ENCODE measurements around the gene ABT1.
A peak's percentile ranks its signal among the peaks of the same experiment; 100 is the strongest.

Gene ABT1

DNA sequence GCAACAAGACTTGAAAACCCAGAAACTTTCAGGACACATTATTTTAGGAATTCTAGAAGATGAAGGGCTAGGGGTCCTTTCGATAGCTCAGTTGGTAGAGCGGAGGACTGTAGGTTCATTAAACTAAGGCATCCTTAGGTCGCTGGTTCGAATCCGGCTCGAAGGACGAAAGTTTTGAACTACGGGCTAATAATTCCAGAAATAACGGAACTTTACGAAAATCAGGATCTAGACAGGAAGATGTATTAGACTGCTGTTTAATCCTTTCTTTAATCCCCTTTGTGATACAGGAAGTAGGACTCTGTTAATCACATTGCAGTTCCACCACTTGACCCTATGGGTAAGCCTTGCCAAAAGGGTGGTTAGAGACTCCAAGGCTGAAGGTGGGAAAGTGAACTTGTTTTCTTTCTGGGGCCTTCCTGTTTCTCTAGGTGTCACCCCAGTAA is 21.2 kb upstream of the ABT1 start:
- no peak for DNase-seq

DNA sequence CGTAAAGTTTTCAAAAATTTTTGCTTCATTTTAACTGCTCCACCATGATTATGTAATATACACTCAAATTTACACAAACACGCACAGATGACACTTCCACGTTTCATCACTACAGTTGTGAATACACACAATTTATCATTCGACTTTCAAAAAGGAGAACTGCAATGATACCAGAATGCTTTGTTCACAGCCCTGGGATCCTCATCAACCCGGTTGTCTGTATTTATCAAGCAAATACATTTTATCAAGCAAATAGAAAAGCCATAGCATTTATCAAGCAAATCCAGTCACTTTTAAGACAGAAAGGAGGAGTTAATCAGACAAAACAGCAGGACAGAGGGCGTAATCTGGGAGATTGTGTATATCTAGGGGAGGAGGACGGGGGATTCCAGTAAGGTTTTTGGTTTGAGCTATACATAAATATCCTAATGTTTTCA is 20.3 kb upstream of the ABT1 start:
- DNase-seq: no peak

DNA sequence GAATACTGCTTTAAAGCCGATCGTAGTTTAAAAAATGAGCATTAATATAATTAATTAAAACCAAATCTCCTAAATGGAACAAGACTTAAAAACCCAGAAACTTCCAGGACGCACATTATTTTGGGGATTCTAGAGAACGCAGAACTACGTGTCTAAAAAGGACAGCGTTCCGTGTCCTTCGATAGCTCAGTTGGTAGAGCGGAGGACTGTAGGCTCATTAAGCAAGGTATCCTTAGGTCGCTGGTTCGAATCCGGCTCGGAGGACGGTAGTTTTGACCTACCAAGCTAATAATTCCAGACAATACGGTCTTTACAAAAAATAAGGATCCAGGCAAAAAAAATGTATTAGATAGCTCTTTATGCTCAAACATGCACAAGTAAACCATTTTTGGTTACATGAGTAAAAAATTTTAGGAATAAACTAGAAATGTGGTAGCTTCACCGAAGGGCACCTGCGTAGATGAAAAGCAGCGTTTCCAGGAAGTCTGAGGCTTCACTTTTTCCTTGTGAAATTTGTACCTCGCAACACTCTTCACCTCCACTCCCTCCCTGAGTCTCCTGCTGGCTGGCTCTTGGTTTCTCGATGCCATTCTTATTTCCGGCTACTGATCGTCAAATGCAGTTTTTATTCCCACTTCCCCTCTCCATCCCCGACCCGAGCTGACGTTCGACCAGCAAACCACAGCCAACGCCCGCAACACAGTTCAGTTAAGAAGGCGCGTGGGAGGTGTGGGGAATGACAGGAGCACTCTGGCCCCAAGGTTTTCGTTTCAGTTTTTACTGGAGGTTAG is 19.6 kb upstream of the ABT1 start:
- peak; percentile 90 for DNase-seq

- DNase-seq: no peak
These were observed 19.1 kb upstream of the ABT1 start for GRCh38 chr6:26577720-26578072.

GRCh38 chr6:26578279-26578678 is 18.5 kb upstream of the ABT1 start:
- no peak for DNase-seq

GRCh38 chr6:26578741-26579140 is 18.0 kb upstream of the ABT1 start:
- no peak for DNase-seq

- DNase-seq: no peak
These were observed 15.4 kb upstream of the ABT1 start for GRCh38 chr6:26581164-26581915.

- DNase-seq: no peak
These were observed 7.8 kb upstream of the ABT1 start for GRCh38 chr6:26588965-26589364.

GRCh38 chr6:26592649-26593048 is 4.1 kb upstream of the ABT1 start:
- no peak for DNase-seq

DNA sequence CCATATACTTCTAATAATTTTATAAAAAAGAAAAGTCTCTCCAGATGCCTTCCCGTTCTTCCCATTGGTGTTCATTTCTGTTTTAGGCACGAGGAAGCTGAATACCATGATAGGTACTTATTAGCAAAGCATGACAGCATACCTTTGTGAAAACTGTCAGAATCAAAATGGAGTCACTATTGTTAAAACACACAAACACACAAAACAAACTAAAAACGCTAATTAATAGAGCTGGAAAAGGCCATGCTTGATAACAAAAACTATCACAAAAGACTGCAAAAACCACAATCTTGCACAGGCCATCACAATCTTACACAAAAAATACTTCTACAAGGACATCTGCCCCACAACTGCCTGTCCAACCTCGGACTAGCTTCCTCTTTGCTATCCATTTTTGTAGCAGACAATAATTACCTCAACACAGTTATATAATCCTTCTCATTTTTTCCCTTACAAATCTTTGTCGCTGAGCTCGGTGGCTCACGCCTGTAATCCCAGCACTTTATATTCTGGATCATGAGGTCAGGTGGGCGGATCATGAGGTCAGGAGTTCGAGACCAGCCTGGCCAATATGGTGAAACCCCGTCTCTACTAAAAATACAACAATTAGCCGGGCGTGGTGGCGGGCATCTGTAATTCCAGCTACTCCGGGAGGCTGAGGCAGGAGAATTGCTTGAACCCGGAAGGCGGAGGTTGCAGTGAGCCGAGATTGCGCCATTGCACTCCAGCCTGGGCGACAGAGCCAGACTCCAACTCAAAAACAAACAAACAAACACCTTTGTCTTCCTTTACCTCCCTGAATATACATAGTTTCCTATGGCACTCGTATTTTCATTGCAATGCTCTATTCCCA is 3.2 kb upstream of the ABT1 start:
- no peak for DNase-seq

DNA sequence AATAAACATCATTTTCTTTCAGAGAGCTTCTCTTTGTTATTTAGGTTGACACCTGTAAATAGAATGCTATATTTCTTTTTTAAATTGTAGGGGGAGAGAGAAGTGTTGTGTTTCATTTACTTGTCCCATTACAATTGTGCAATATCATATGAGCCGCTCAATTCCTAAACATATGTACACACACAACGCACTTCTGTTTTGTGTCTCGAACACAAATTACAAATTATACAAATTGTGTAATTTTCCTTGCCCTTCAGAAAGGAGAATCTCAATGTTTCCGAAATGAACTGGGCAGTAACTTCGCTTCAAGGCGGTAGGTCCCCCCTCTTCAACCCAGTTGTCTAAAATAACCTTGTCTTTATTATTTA is 2.6 kb upstream of the ABT1 start:
- DNase-seq: no peak

DNA sequence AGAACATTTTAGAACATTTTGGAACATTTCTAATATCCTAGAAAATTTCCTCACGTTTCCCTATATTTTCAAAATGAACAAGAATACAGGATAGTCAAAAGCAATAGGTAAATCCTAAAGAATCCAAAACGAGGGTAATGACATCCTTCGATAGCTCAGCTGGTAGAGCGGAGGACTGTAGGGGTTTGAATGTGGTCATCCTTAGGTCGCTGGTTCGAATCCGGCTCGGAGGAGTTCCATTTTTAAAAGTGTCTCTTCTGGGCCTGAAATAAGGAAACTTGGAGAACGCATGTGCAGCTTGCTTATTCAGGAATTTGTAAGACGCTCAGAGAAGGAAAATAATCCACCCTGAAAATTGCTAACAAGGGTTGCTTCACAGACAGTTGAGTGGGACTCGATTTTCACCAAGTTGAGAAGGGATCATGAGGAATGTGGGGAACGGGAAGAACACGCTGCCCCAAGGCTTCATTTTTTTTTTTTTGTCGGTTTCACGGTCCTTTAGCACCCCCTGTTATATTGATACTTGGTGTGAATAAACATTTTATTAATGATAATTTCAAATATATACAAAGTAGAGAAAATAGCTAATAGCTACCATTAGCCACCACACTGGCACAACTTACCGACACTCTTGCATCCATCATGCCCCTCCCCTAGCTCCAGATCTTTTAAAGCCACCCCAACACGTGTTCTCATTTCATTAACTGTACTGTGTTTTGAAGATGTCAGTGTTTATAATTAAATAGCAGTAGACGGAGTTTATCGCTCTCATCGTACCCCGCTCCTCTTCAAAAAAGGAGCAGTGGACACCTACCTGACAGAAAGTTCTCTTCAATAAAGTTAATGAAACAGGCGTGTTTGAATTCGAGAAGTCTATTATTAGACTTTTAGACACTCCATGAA is 1.8 kb upstream of the ABT1 start:
- peak; percentile 81 for DNase-seq

- peak; percentile 95 for DNase-seq
These were observed 984 bp upstream of the ABT1 start for GRCh38 chr6:26595669-26596269.

DNA sequence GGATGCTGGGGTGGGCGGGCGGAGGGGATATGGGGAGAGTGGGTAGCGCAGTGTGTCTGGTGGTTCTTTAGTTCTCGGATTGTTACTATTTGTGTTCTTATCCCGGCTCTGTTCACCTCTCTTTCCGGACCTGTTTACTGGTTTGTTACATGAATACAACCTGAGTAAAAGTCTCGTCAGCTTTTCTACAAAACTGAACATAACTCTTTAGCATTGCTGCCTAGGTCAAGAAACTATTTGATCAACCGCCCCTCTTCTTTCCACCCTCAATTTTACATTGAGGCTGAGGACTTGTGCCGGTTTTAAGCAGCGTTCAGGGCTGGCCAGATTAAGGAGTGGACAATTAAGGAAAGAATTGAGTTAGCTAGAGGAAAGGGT is 625 bp downstream of the ABT1 start:
- no peak for DNase-seq

- DNase-seq: no peak
These were observed 1.1 kb downstream of the ABT1 start for GRCh38 chr6:26597821-26598220.

GRCh38 chr6:26598267-26598666 is 1.5 kb downstream of the ABT1 start:
- no peak for DNase-seq

- no peak for DNase-seq
These were observed 2.4 kb downstream of the ABT1 start for GRCh38 chr6:26599134-26599533.

DNA sequence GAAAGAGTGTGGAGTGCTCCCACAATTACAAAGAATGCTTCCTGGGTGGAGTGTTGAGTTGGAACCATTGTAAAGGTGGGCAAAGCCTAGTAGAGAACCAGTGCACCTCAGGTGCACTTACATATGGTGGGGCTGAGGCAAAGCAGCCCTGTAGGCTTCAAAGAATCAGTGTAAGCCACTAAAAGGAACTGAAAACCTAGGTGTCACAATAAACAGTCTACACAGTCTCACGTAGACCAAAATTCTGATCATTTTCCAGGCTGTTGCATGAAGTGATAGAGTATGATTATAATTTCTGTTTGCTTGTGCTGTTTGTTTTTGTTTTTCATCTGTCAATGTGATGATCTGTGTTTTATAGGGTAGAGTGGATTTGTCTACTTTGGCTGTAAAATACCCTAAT is 2.8 kb downstream of the ABT1 start:
- DNase-seq: no peak

DNA sequence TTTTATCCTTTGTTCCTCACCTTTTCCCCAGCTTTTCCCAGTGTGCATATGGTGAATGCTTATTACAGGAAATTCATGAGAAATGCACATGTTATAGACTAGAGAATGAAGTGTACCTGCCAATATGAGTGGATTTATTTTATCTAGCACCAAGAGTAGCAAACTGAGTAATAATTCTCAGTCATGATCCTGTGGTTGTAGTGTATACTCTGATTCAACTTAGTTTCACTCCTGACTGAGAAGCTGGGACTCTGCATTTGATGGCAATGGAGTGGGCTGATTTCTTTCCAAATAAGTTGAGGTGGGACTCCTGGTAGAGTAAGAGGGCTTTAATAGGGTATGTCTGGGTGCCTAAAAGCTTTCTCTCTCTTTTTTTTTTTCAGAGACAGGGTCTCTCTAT is 4.0 kb downstream of the ABT1 start:
- DNase-seq: no peak

GRCh38 chr6:26602262-26602661 is 5.5 kb downstream of the ABT1 start:
- DNase-seq: no peak

GRCh38 chr6:26604026-26604425 is 7.3 kb downstream of the ABT1 start:
- DNase-seq: no peak

DNA sequence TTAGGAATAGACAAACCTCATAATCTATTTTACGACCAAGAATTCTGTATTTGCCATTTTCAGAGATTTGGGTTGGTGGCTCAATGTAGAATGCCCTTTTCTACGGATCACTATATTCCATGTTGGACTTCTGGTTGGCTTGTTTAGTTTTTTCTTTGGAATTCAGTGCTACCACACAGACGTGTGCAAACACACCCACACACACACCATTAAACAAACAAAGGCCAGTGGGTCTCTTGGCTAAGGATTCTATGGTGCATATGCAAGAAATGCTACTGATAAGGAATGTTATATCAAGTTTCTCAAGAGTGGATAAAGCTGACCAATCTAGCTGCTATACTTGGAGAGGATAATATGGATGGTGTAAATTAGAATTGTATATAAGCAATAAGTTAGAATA is 8.0 kb downstream of the ABT1 start:
- DNase-seq: no peak
